Common myeloid progenitor, CD34-positive (primary cell): Measurements from ENCODE around the gene TSPAN8.

Experiments
- CTCF ChIA-PET: fragments of 350-600 bp; sonication (Branson Sonifier 250); formaldehyde crosslinking; loops from one replicate; lab custom pipeline; 2021; ENCODE audit warnings: antibody characterized with exemption; lab: Charles Lee
- POLR2A ChIA-PET: fragments of 350-600 bp; sonication (Branson Sonifier 250); formaldehyde crosslinking; loops from one replicate; lab custom pipeline; 2021; ENCODE audit warnings: antibody characterized with exemption; lab: Charles Lee
- DNase-seq, 3 donors: peaks; one replicate each; pipeline versions ENCODE4 v3.0.0 to v3.0.0-alpha.2; 2013
- H3K27ac ChIP-seq, 2 experiments: 1 replicate in 1 of 2; 2 replicates in 1 of 2; pipeline ENCODE4 v1.7.0; 2013; ENCODE audit warnings: inconsistent platforms in 2 of 2, low read length in 2 of 2, mild to moderate bottlenecking in 2 of 2, low read depth in 1 of 2, moderate library complexity in 1 of 2; ENCODE audit not compliant: severe bottlenecking in 2 of 2, insufficient read depth in 1 of 2, poor library complexity in 1 of 2
- H3K27me3 ChIP-seq, 5 experiments: replicated peaks in 2 of 5; 1 replicate in 3 of 5; 2 replicates in 2 of 5; pipeline versions ENCODE4 v1.6.1 to v1.7.0; 2013; ENCODE audit warnings: low read length in 4 of 5, mild to moderate bottlenecking in 2 of 5, moderate library complexity in 2 of 5, inconsistent platforms in 1 of 5; ENCODE audit not compliant: insufficient read depth in 5 of 5, control insufficient read depth in 4 of 5
- H3K36me3 ChIP-seq, 4 experiments: 1 replicate in 2 of 4; 2 replicates in 2 of 4; pipeline versions ENCODE4 v1.6.1 to v1.7.0; 2013; ENCODE audit warnings: low read length in 3 of 4, control low read depth in 1 of 4, mild to moderate bottlenecking in 1 of 4; ENCODE audit not compliant: control insufficient read depth in 4 of 4, insufficient read depth in 4 of 4
- H3K4me1 ChIP-seq, 4 experiments: 1 replicate in 3 of 4; 2 replicates in 1 of 4; pipeline versions ENCODE4 v1.6.1 to v1.7.1; 2013; ENCODE audit warnings: low read length in 3 of 4, mild to moderate bottlenecking in 3 of 4, control low read depth in 1 of 4, inconsistent platforms in 1 of 4, moderate library complexity in 1 of 4; ENCODE audit not compliant: control insufficient read depth in 4 of 4, insufficient read depth in 4 of 4; ENCODE audit errors: control extremely low read depth in 1 of 4
- H3K4me3 ChIP-seq, 7 experiments: 1 replicate in 4 of 7; 2 replicates in 3 of 7; pipeline versions ENCODE4 v1.5.1 to v1.7.0; 2013; ENCODE audit warnings: mild to moderate bottlenecking in 7 of 7, low read length in 6 of 7, moderate library complexity in 6 of 7, inconsistent platforms in 2 of 7, low read depth in 2 of 7, control low read depth in 1 of 7; ENCODE audit not compliant: insufficient read depth in 4 of 7, control insufficient read depth in 1 of 7; ENCODE audit errors: extremely low read depth in 1 of 7
- H3K9me3 ChIP-seq, 5 experiments: 1 replicate in 4 of 5; 2 replicates in 1 of 5; pipeline versions ENCODE4 v1.6.1 to v1.7.1; 2013; ENCODE audit warnings: low read length in 4 of 5, mild to moderate bottlenecking in 2 of 5, inconsistent platforms in 1 of 5, low read depth in 1 of 5, moderate library complexity in 1 of 5; ENCODE audit not compliant: control insufficient read depth in 4 of 5, insufficient read depth in 2 of 5; ENCODE audit errors: control extremely low read depth in 1 of 5
- WGBS: methylation state at CpG from one replicate; pipeline ENCODE4 v1.1.5; 2013; ENCODE audit not compliant: insufficient coverage; 5-methylcytosine and 5-hydroxymethylcytosine counted together

TSPAN8 gene

DNA sequence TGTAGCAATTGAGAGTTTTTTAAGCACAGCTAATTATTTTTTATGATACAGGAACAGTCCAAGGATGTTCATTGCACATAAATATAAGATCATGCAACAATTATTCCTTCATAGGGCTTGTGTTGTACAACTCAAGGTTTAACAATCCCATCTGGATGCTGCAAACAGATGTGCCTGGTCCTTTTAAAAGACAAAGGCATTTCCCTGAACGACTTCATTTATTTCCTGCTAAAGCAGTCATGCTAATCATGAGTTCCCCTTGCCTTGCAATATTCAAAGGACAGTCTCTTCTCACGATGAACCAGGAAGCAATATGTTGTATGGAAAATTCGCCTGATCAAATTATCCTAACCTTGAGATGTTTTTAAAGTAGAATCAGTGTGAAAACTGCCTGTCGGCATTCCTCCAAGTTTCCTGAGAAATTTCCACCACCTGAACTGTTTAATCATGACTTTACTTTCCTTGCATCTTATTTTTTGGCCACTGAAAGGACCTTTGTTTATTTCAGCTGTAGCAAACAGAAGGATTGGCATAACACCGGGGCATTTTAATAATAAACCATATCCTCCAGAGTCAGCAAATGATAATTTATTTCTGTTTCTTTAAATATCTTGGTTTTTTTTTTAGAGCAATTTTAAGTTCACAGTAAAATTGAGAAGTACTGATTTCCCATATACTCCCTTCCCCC, 33.9 kb upstream of the TSPAN8 start:
- H3K4me1 ChIP-seq: no peaks in the 10 kb centered on the region
- no peaks in the 10 kb centered on the region for H3K36me3 ChIP-seq
- H3K27me3 ChIP-seq: no peaks in the 10 kb centered on the region
- 50% methylated on average over 2 of the region's 5 CpGs for WGBS
- no peaks in the 10 kb centered on the region for H3K9me3 ChIP-seq
- no peak for DNase-seq
- CTCF ChIA-PET: no interaction called here
- POLR2A ChIA-PET: interaction anchor here (0.5 kb wide), 1 partner anchor 26 kb away, joined by 3 read pairs; no protein-coding TSS in a partner anchor
- H3K27ac ChIP-seq: no peak overlapping the region
- H3K4me3 ChIP-seq: no peak overlapping the region

DNA sequence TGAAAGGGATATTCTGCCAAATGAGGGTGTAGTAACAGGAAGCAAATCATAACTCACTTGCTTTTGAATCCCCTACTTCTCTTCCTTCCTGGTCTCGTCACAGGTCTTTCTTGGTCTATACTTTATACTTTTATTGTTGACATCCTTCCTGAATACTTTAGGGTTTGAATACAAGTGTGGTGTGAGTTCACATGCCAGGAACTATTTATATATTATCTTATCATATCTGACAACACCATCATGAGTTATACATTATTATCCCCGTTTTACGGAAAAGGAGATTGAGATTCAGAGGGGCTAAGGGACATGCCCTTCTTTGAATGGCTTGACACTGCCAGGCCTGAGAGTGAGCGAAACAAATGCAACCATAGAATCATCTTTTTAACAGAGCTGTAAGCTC, 33.0 kb upstream of the TSPAN8 start:
- Histone ChIP-seq H3K27me3 (no peaks in the 10 kb centered on the region), H3K4me1 (no peaks in the 10 kb centered on the region), H3K4me3 (no peak overlapping the region), H3K27ac (no peak overlapping the region), H3K36me3 (no peaks in the 10 kb centered on the region), H3K9me3 (no peaks in the 10 kb centered on the region)
- POLR2A ChIA-PET: no interaction called here
- DNase-seq: no peak
- CTCF ChIA-PET: no interaction called here
- 80% methylated on average over 2 of the region's 4 CpGs for WGBS

DNA sequence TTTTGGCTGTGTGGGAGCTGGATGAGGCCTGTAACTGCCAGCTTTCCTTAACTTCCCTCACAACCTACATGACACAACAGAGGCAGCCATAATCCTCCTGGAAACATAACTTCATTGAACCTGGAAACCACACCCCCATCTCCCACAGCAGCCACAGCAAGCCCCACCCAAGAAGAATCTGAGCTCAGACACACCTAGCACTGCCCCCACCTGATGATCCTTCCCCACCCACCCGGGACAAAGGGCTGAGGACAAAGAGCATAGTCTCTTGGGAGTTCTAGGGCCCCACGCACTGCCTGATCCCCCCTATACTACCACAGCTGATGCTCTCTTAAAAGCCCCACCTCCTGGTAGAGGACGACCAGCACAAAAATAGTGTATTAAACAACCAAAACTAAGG, 29.6 kb upstream of the TSPAN8 start:
- Histone ChIP-seq H3K4me3 (no peak overlapping the region), H3K9me3 (no peaks in the 10 kb centered on the region), H3K4me1 (no peaks in the 10 kb centered on the region), H3K27ac (no peak overlapping the region), H3K27me3 (no peaks in the 10 kb centered on the region), H3K36me3 (no peaks in the 10 kb centered on the region)
- no peak for DNase-seq
- CTCF ChIA-PET: interaction anchor here (2.1 kb wide), 1 partner anchor 11 kb away, joined by 7 read pairs; no protein-coding TSS in a partner anchor
- 100% methylated on average over 2 of the region's 3 CpGs for WGBS
- POLR2A ChIA-PET: no interaction called here

DNA sequence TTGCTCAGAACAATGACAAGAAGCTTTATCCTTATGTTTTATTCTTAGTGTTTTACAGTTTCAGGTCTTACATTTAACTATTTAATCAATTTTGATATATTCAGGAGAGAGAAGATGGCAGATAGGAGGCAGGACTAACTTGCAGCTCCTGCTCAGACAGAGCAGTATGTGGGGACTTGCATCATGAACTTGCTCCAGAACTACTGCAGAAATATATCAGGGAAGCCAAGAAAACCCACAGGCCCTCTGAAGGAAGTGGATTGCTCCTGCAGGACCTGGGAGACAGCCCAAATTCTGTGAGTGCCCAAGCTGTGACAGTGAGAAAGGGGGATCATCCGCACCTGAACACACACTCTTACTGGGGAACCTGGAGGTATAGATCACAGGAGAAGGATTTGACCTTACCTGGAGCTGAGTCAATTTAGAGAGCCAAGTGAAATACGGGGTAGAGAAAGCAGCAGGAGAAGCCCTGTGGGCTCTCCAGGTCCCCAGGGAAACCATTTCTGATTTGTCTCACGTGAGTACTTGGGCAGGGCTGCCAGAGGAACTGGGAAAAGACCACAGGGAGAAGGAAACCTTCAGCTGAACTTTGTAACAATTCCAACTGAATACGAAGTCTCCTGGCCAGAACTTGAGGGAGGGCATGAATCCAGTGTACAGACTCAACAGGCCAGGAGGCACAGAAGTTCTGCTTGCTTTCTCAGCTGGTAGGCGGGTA, 28.9 kb upstream of the TSPAN8 start:
- Histone ChIP-seq H3K27ac (no peak overlapping the region), H3K27me3 (no peaks in the 10 kb centered on the region), H3K36me3 (no peaks in the 10 kb centered on the region), H3K4me1 (no peaks in the 10 kb centered on the region), H3K4me3 (no peak overlapping the region), H3K9me3 (no peaks in the 10 kb centered on the region)
- ChIA-PET POLR2A (no interaction called here), CTCF (interaction anchor here (2.1 kb wide), 1 partner anchor 12 kb away, joined by 7 read pairs; no protein-coding TSS in a partner anchor)
- 96% methylated on average over 4 of the region's 5 CpGs for WGBS
- DNase-seq: no peak

DNA sequence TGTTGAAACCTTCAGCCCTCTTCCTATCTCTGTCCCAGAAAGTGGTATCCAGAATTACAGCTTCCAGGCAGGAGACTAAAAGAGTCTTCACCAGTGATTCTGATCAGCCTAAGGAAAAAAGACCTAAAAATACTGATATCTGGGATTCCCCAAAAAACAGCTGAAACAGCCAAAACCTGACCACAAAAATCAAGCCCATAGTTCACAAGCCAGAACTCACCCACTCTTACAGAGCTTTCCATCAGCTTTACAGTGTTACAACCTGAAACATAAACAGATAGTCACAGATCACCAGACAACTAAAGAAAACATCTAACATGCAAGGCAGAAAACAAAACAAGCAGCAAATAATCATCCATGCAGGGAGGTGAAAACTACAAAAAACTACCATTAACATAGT, 26.0 kb upstream of the TSPAN8 start:
- no peak overlapping the region for H3K4me3 ChIP-seq
- no peaks in the 10 kb centered on the region for H3K4me1 ChIP-seq
- ChIA-PET CTCF (interaction anchor here (0.6 kb wide), 1 partner anchor 11 kb away, joined by 3 read pairs; no protein-coding TSS in a partner anchor), POLR2A (no interaction called here)
- no peak overlapping the region for H3K27ac ChIP-seq
- no peaks in the 10 kb centered on the region for H3K27me3 ChIP-seq
- no peak for DNase-seq
- no peaks in the 10 kb centered on the region for H3K9me3 ChIP-seq
- H3K36me3 ChIP-seq: no peaks in the 10 kb centered on the region

DNA sequence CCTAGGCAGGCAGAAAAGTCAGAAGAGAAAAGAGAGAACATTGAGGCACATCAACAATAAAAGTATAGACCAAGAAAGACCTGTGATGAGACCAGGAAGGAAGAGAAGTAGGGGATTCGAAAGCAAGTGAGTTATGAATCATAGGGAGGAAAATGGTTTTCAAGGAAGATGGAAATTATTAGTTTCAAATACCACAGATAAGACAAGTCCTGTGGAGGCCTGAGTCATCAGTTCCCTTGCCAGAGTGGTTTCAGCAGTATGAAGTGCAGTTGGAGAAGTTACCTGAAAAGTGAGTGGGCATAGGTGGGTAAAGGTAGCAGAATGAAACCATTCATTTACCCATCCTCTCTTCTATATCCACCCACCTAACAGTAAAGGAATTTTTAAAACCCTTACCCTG, 25.2 kb upstream of the TSPAN8 start:
- Histone ChIP-seq H3K27ac (no peak overlapping the region), H3K4me1 (no peaks in the 10 kb centered on the region), H3K4me3 (no peak overlapping the region), H3K36me3 (no peaks in the 10 kb centered on the region), H3K27me3 (no peaks in the 10 kb centered on the region), H3K9me3 (no peaks in the 10 kb centered on the region)
- DNase-seq: no peak
- no CpG with 5 or more reads among the region's 1 CpG for WGBS
- CTCF ChIA-PET: no interaction called here
- POLR2A ChIA-PET: no interaction called here

GRCh38 chr12:71178162-71178561, 20.4 kb upstream of the TSPAN8 start:
- H3K4me3 ChIP-seq: no peak overlapping the region
- no peak overlapping the region for H3K27ac ChIP-seq
- peaks cover 0 to 2% (median 0%) of the 10 kb centered on the region in 5 experiments for H3K27me3 ChIP-seq
- no peak for DNase-seq
- no peaks in the 10 kb centered on the region for H3K36me3 ChIP-seq
- ChIA-PET CTCF (no interaction called here), POLR2A (no interaction called here)
- H3K4me1 ChIP-seq: no peaks in the 10 kb centered on the region
- no peaks in the 10 kb centered on the region for H3K9me3 ChIP-seq
